Suprapubic skin (tissue), 4 donors: ENCODE data around the gene ASNSD1.
A peak's percentile ranks its signal among the peaks of the same experiment; 100 is the strongest.

Experiments used
- EP300 ChIP-seq: sonication (generic); formaldehyde crosslinking; IDR thresholded peaks from one replicate; pipeline ENCODE4 v1.6.1; 2017; ENCODE audit warnings: antibody characterized with exemption
- POLR2A ChIP-seq, 2 donors: fragments of 450-650 bp; IDR thresholded peaks; one replicate each; pipeline ENCODE4 v1.6.1; 2017; ENCODE audit warnings: antibody characterized with exemption in 2 of 2, mild to moderate bottlenecking in 2 of 2, moderate library complexity in 2 of 2
- POLR2AphosphoS5 ChIP-seq, 3 donors: sonication (generic); formaldehyde crosslinking; IDR thresholded peaks; one replicate each; pipeline ENCODE4 v1.6.1; 2017; ENCODE audit warnings: antibody characterized with exemption in 3 of 3
- TF ChIP-seq, protein P1 (sequence below), 2 donors: fragments of 200-600 bp in 1 of 2; fragments of 450-650 bp in 1 of 2; sonication (generic) in 1 of 2; IDR thresholded peaks; one replicate each; pipeline ENCODE4 v1.5.1; 2016 to 2019; ENCODE audit warnings: antibody characterized with exemption in 2 of 2, mild to moderate bottlenecking in 1 of 2, moderate library complexity in 1 of 2

DNA sequence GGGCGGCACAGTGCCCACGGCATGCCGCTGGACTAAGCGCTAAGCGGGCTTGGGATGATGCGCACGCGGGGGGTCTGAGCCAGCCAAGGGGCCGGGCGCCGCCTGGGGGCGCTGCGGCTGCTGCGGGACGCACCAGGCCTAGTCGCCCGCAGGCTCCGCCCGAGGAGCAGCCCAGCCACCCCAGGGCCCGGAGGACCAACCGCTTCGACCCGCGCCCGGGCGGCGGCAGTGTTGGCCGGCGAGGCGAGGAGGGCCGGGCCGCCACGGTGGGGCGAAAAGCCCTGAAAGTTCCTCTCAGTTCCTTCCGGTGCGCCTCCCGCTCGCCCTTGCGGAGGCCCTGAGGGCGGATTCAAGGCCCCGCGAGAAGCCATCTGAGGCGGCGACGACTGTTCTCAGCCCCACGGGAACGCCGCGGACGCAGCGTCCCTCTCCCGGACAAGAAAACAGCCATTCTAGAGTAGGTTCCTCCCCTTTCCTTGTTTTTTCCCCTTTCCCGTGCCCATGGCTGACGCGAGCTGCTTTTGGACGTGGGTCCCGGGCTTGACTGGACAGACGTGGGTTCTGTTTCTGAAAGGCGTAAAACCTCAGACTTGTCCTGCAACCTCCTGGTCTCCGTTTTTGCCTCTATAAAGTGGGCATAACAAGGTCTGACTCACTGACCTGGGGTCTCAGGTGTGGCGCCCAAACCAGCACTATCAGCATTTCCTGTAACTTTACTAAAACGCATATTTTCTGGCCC is 13.3 kb downstream of the ASNSD1 start, which contains the start of gene ANKAR:
- TF ChIP-seq, protein P1, sequence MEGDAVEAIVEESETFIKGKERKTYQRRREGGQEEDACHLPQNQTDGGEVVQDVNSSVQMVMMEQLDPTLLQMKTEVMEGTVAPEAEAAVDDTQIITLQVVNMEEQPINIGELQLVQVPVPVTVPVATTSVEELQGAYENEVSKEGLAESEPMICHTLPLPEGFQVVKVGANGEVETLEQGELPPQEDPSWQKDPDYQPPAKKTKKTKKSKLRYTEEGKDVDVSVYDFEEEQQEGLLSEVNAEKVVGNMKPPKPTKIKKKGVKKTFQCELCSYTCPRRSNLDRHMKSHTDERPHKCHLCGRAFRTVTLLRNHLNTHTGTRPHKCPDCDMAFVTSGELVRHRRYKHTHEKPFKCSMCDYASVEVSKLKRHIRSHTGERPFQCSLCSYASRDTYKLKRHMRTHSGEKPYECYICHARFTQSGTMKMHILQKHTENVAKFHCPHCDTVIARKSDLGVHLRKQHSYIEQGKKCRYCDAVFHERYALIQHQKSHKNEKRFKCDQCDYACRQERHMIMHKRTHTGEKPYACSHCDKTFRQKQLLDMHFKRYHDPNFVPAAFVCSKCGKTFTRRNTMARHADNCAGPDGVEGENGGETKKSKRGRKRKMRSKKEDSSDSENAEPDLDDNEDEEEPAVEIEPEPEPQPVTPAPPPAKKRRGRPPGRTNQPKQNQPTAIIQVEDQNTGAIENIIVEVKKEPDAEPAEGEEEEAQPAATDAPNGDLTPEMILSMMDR (IDR thresholded peaks at IDR 0.05), result peak; percentile 20 to 92
- TF ChIP-seq POLR2A (IDR thresholded peaks at IDR 0.05) (peak in 1 of 2 donors; percentile 64), EP300 (peak; percentile 8), POLR2AphosphoS5 (IDR thresholded peaks at IDR 0.05) (peak in 1 of 3 donors; percentile 31)
